NCI-H446 treated with DMSO at 0.1 percent for 48 hours (cell line): Measurements from ENCODE around the gene INSC.

Source experiments
- DNase-seq: peaks from one replicate; lab custom pipeline; 2025; lab: John Stamatoyannopoulos, UW

The INSC gene

GRCh38 chr11:15293975-15294620 lies 179.4 kb downstream of the INSC start:
- DNase-seq: no peak

- DNase-seq: no peak
Measured at GRCh38 chr11:15295695-15296094, 181.0 kb downstream of the INSC start.
